Osteocyte (in vitro differentiated cells): ENCODE data around the gene OR10J4. TPM values are rescaled to one million over a fixed set of nuclear protein-coding genes. Genes with fewer than 3 reads are reported as not detected.

ENCODE experiments used
- DNase-seq: peaks from one replicate; pipeline ENCODE4 v3.0.0; 2021; ENCODE audit warnings: mixed read lengths; ENCODE audit not compliant: unreplicated experiment; ENCODE audit errors: extremely low spot score
- H3K27ac Mint-ChIP-seq: one replicate; pipeline ENCODE4 v1.8.0; 2021; ENCODE audit warnings: mild to moderate bottlenecking, mixed read lengths; ENCODE audit not compliant: unreplicated experiment
- H3K27me3 Mint-ChIP-seq: one replicate; pipeline ENCODE4 v1.8.0; 2021; ENCODE audit warnings: mixed read lengths; ENCODE audit not compliant: unreplicated experiment
- H3K36me3 Mint-ChIP-seq: one replicate; pipeline ENCODE4 v1.8.0; 2021; ENCODE audit warnings: mixed read lengths; ENCODE audit not compliant: unreplicated experiment
- H3K4me1 Mint-ChIP-seq: one replicate; pipeline ENCODE4 v1.8.0; 2021; ENCODE audit warnings: mixed read lengths; ENCODE audit not compliant: unreplicated experiment
- H3K4me3 Mint-ChIP-seq: one replicate; pipeline ENCODE4 v1.8.0; 2021; ENCODE audit warnings: mild to moderate bottlenecking, moderate library complexity, mixed read lengths; ENCODE audit not compliant: unreplicated experiment
- H3K9me3 Mint-ChIP-seq: one replicate; pipeline ENCODE4 v1.8.0; 2021; ENCODE audit warnings: mixed read lengths; ENCODE audit not compliant: unreplicated experiment
- long read RNA-seq: library from polyadenylated mRNA; unstranded; transcript quantifications from one replicate; pipeline ENCODE4 v2.0.0, GENCODE V29; 2021
- total RNA-seq: library from RNA; stranded (reverse); gene quantifications from 2 replicates; pipeline ENCODE4 v1.2.1, GENCODE V29; 2021
- TF ChIP-seq, protein P1 (sequence below): fragments of 200-600 bp; sonication (generic); IDR thresholded peaks from 2 replicates; pipeline ENCODE4 v1.5.0; 2021; ENCODE audit warnings: antibody characterized with exemption, mild to moderate bottlenecking, moderate library complexity

The OR10J4 gene
- total RNA-seq = not detected in 2 replicates
- long read RNA-seq = 0 reads

DNA sequence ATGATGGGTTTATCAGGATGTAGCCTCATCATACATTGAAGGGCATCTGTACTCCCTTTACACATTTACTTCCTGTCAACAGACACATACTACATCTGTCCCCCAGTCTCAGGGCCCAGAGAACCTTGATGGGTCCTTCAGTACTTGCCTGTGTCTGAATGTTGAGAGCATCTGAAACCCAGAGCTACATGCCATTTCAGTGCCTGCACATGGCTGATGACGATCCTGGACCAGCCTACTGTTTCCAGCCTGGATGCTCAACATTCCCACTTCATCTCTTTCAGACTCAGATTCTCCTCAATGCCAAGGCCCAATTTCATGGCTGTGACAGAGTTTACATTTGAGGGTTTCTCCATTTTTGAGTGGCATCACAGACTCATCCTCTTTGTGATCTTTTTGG is at the start of gene OR10J4:
TSS of gene OR10J4 (plus strand) at position 301 of the 400 bp plus-strand sequence.
- Mint-ChIP-seq H3K4me1 (peaks cover 2% of the 10 kb centered on the region), H3K27ac (no peak within 1 kb of the TSS), H3K4me3 (no peak within 1 kb of the TSS), H3K27me3 (peaks cover 8% of the 10 kb centered on the region), H3K36me3 (no peaks in the 10 kb centered on the region), H3K9me3 (no peaks in the 10 kb centered on the region)
- no peak for DNase-seq
- TF ChIP-seq, protein P1, sequence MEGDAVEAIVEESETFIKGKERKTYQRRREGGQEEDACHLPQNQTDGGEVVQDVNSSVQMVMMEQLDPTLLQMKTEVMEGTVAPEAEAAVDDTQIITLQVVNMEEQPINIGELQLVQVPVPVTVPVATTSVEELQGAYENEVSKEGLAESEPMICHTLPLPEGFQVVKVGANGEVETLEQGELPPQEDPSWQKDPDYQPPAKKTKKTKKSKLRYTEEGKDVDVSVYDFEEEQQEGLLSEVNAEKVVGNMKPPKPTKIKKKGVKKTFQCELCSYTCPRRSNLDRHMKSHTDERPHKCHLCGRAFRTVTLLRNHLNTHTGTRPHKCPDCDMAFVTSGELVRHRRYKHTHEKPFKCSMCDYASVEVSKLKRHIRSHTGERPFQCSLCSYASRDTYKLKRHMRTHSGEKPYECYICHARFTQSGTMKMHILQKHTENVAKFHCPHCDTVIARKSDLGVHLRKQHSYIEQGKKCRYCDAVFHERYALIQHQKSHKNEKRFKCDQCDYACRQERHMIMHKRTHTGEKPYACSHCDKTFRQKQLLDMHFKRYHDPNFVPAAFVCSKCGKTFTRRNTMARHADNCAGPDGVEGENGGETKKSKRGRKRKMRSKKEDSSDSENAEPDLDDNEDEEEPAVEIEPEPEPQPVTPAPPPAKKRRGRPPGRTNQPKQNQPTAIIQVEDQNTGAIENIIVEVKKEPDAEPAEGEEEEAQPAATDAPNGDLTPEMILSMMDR = no peak

DNA sequence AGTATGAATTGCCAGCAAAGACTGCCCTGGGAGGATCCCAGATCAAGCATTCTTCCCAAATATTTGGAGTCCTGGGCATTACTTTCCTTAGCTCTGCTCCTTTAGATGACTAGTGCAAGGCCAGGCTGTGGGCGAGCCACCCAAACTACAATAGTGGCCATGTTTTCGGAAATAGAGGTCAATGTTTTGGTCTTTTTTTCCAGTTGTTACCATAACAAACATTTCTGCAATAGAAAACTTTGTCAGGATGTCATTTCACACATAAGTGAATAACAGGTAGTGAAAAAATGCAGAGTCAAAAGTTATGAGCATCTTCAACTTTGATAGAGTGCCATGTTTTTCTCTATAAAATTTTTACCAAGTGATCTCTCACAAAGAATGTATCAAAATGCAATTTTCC is 25.2 kb upstream of the OR10J4 start:
- Mint-ChIP-seq H3K36me3 (no peaks in the 10 kb centered on the region), H3K27me3 (no peaks in the 10 kb centered on the region), H3K9me3 (peaks cover 4% of the 10 kb centered on the region), H3K4me3 (no peak overlapping the region), H3K4me1 (no peaks in the 10 kb centered on the region), H3K27ac (no peak overlapping the region)
- DNase-seq = no peak
- TF ChIP-seq, protein P1 = no peak

- H3K27me3 Mint-ChIP-seq = no peaks in the 10 kb centered on the region
- no peaks in the 10 kb centered on the region for H3K36me3 Mint-ChIP-seq
- H3K9me3 Mint-ChIP-seq = peaks cover 4% of the 10 kb centered on the region
- H3K27ac Mint-ChIP-seq = no peak overlapping the region
- no peak overlapping the region for H3K4me3 Mint-ChIP-seq
- TF ChIP-seq, protein P1 = no peak
- no peaks in the 10 kb centered on the region for H3K4me1 Mint-ChIP-seq
- DNase-seq = no peak
Measured at GRCh38 chr1:159408862-159409400, 23.1 kb upstream of the OR10J4 start.

- Mint-ChIP-seq H3K4me3 (no peak overlapping the region), H3K27ac (no peak overlapping the region), H3K9me3 (peaks cover 20% of the 10 kb centered on the region), H3K27me3 (peaks cover 6% of the 10 kb centered on the region), H3K36me3 (no peaks in the 10 kb centered on the region), H3K4me1 (no peaks in the 10 kb centered on the region)
- TF ChIP-seq, protein P1 = no peak
- DNase-seq = no peak
Measured at GRCh38 chr1:159421821-159422220, 10.2 kb upstream of the OR10J4 start.

DNA sequence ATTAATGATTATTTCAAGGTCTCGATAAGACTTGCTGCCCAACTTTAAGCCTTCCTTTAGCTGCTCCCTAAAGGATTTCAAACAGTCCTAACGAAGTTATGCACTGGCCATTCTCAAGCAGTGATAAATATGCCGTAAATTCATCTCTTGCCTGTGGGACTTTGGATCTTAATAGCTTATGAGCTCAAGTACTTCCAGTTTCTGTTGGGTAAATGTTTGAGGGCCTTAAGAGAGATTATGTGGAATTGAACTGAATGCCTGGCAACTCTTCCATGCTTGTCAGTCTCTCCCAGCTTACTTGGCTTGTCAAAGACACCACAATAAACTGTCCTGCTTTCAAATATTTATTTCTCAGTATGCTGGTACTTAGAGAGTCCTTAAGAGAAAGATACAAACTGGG is 3.5 kb upstream of the OR10J4 start:
- H3K4me1 Mint-ChIP-seq = peaks cover 2% of the 10 kb centered on the region
- DNase-seq = no peak
- no peaks in the 10 kb centered on the region for H3K9me3 Mint-ChIP-seq
- no peaks in the 10 kb centered on the region for H3K36me3 Mint-ChIP-seq
- H3K27ac Mint-ChIP-seq = no peak overlapping the region
- peaks cover 11% of the 10 kb centered on the region for H3K27me3 Mint-ChIP-seq
- no peak overlapping the region for H3K4me3 Mint-ChIP-seq
- TF ChIP-seq, protein P1 = no peak
